H1 (cell line): ENCODE data around the gene S100A8. TPM values are rescaled to one million over a fixed set of nuclear protein-coding genes. Genes with fewer than 3 reads are reported as not detected.

Experiments used
- CTCF ChIA-PET: fragments of 300-600 bp; sonication (Branson Sonifier 250); formaldehyde crosslinking; loops from one replicate; lab custom pipeline; 2021; ENCODE audit not compliant: partially characterized antibody; lab: Charles Lee
- POLR2A ChIA-PET: fragments of 300-600 bp; sonication (Branson Sonifier 250); formaldehyde crosslinking; loops from one replicate; lab custom pipeline; 2021; ENCODE audit warnings: inconsistent platforms; ENCODE audit not compliant: partially characterized antibody; lab: Charles Lee
- DNase-seq, 2 experiments: peaks; one replicate each; pipeline versions ENCODE4 v3.0.0 to v3.0.0-alpha.2; 2010 to 2022; ENCODE audit warnings: low spot score in 2 of 2, low read depth in 1 of 2, mixed read lengths in 1 of 2
- FAIRE-seq: peaks from 2 replicates; lab custom pipeline; 2011; peaks lifted over from hg19 to GRCh38; lab: Jason Lieb, UNC
- H2AFZ ChIP-seq: 2 replicates; pipeline ENCODE4 v1.8.1; 2012; ENCODE audit warnings: low read length, inconsistent platforms
- H2AK5ac ChIP-seq: 2 replicates; pipeline ENCODE4 v1.6.1; 2013; ENCODE audit warnings: low read depth, low read length
- H2BK120ac ChIP-seq: replicated peaks from 2 replicates; pipeline ENCODE3; 2013; ENCODE audit warnings: low read depth, low read length, inconsistent platforms
- H2BK12ac ChIP-seq: 2 replicates; pipeline ENCODE4 v1.6.1; 2013; ENCODE audit warnings: low read depth, low read length
- H2BK15ac ChIP-seq: 2 replicates; pipeline ENCODE4 v1.6.1; 2013; ENCODE audit warnings: low read length
- H2BK20ac ChIP-seq: 2 replicates; pipeline ENCODE4 v1.6.1; 2013; ENCODE audit warnings: low read length
- H2BK5ac ChIP-seq: 2 replicates; pipeline ENCODE4 v1.6.1; 2013; ENCODE audit warnings: low read depth, low read length
- H3K14ac ChIP-seq: 2 replicates; pipeline ENCODE4 v1.6.1; 2013; ENCODE audit warnings: inconsistent platforms; ENCODE audit not compliant: insufficient read length
- H3K18ac ChIP-seq: 2 replicates; pipeline ENCODE4 v1.6.1; 2013; ENCODE audit warnings: low read length; ENCODE audit errors: extremely low read depth
- H3K23ac ChIP-seq: 2 replicates; pipeline ENCODE4 v1.6.1; 2013; ENCODE audit warnings: inconsistent platforms; ENCODE audit not compliant: insufficient read length
- H3K23me2 ChIP-seq: 2 replicates; pipeline ENCODE4 v1.6.1; 2013; ENCODE audit warnings: low read depth, low read length
- H3K27ac ChIP-seq: 2 replicates; pipeline ENCODE4 v1.6.1; 2011; ENCODE audit warnings: low read depth, low read length, inconsistent platforms
- H3K27me3 ChIP-seq, 4 experiments: replicated peaks in 1 of 4; 1 replicate in 1 of 4; 2 replicates in 3 of 4; pipeline versions ENCODE4 v1.6.1 to v1.8.1; 2011 to 2013; ENCODE audit warnings: low read length in 3 of 4, mild to moderate bottlenecking in 3 of 4, inconsistent platforms in 2 of 4, mixed read lengths in 2 of 4, moderate library complexity in 1 of 4; ENCODE audit not compliant: control insufficient read depth in 3 of 4, insufficient read depth in 3 of 4; ENCODE audit errors: extremely low read depth in 1 of 4
- H3K36me3 ChIP-seq, 4 experiments: 2 replicates each; pipeline versions ENCODE4 v1.6.1 to v1.8.1; 2011 to 2013; ENCODE audit warnings: mild to moderate bottlenecking in 4 of 4, low read length in 3 of 4, moderate library complexity in 2 of 4, control low read depth in 1 of 4, inconsistent platforms in 1 of 4; ENCODE audit not compliant: insufficient read depth in 4 of 4, control insufficient read depth in 2 of 4
- H3K4ac ChIP-seq: replicated peaks from 2 replicates; pipeline ENCODE3; 2013; ENCODE audit warnings: low read length, low read depth, mixed read lengths, inconsistent platforms; ENCODE audit not compliant: insufficient read length
- H3K4me1 ChIP-seq, 4 experiments: replicated peaks in 1 of 4; 1 replicate in 1 of 4; 2 replicates in 3 of 4; pipeline versions ENCODE4 v1.6.1 to v1.8.1; 2011 to 2013; ENCODE audit warnings: low read length in 3 of 4, inconsistent platforms in 2 of 4, mixed read lengths in 1 of 4; ENCODE audit not compliant: insufficient read depth in 4 of 4, control insufficient read depth in 3 of 4
- H3K4me2 ChIP-seq, 2 experiments: 2 replicates each; pipeline versions ENCODE4 v1.6.1 to v1.8.1; 2011 to 2013; ENCODE audit warnings: low read depth in 2 of 2, low read length in 2 of 2, control low read depth in 1 of 2, inconsistent platforms in 1 of 2, mild to moderate bottlenecking in 1 of 2; ENCODE audit not compliant: insufficient read depth in 1 of 2
- H3K4me3 ChIP-seq, 4 experiments: fragments of 200-600, 300-600 bp in 1 of 4; sonication (generic), shearing (Covaris generic), sonication (Bioruptor Twin) in 1 of 4; 2 replicates each; pipeline versions ENCODE4 v1.5.1 to v1.8.1; 2011 to 2016; ENCODE audit warnings: low read length in 4 of 4, low read depth in 3 of 4, control low read depth in 2 of 4, inconsistent platforms in 2 of 4, mild to moderate bottlenecking in 2 of 4, mixed read lengths in 1 of 4, moderate library complexity in 1 of 4; ENCODE audit not compliant: insufficient read depth in 2 of 4; ENCODE audit errors: extremely low read depth in 1 of 4
- H3K56ac ChIP-seq: replicated peaks from 2 replicates; pipeline ENCODE3; 2013; ENCODE audit warnings: low read depth, mild to moderate bottlenecking, mixed read lengths, low read length, inconsistent platforms; ENCODE audit not compliant: insufficient read length
- H3K79me1 ChIP-seq: 2 replicates; pipeline ENCODE4 v1.6.1; 2013; ENCODE audit warnings: low read depth, low read length, control low read depth
- H3K79me2 ChIP-seq, 2 experiments: 2 replicates each; pipeline versions ENCODE4 v1.6.1 to v1.8.1; 2012 to 2013; ENCODE audit warnings: low read length in 2 of 2, mild to moderate bottlenecking in 2 of 2, inconsistent platforms in 1 of 2; ENCODE audit not compliant: insufficient read depth in 2 of 2, control insufficient read depth in 1 of 2
- H3K9ac ChIP-seq, 4 experiments: replicated peaks in 1 of 4; 1 replicate in 1 of 4; 2 replicates in 3 of 4; pipeline versions ENCODE4 v1.6.1 to v1.8.1; 2011 to 2013; ENCODE audit warnings: low read depth in 3 of 4, low read length in 3 of 4, control low read depth in 2 of 4, mild to moderate bottlenecking in 2 of 4, moderate library complexity in 2 of 4, inconsistent platforms in 1 of 4; ENCODE audit errors: extremely low read depth in 1 of 4
- H3K9me3 ChIP-seq, 2 experiments: 2 replicates each; pipeline versions ENCODE4 v1.6.1 to v1.8.1; 2012 to 2013; ENCODE audit warnings: mild to moderate bottlenecking in 2 of 2, moderate library complexity in 2 of 2, control low read depth in 1 of 2, inconsistent platforms in 1 of 2, low read depth in 1 of 2, low read length in 1 of 2, mixed read lengths in 1 of 2; ENCODE audit not compliant: insufficient read depth in 2 of 2
- H4K20me1 ChIP-seq, 2 experiments: replicated peaks in 1 of 2; 2 replicates each; pipeline versions ENCODE3 to v1.8.1; 2011 to 2013; ENCODE audit warnings: inconsistent platforms in 2 of 2, low read length in 2 of 2, mild to moderate bottlenecking in 1 of 2; ENCODE audit not compliant: insufficient read depth in 2 of 2, control insufficient read depth in 1 of 2
- H4K5ac ChIP-seq: 2 replicates; pipeline ENCODE4 v1.6.1; 2013; ENCODE audit warnings: low read length, low read depth, mixed read lengths, inconsistent platforms; ENCODE audit not compliant: insufficient read length
- H4K8ac ChIP-seq: 2 replicates; pipeline ENCODE4 v1.8.0; 2013; ENCODE audit warnings: mild to moderate bottlenecking, moderate library complexity, low read length, inconsistent platforms; ENCODE audit not compliant: insufficient read depth; ENCODE audit errors: extremely low read depth
- H4K91ac ChIP-seq: replicated peaks from 2 replicates; pipeline ENCODE3; 2013; ENCODE audit warnings: low read length, mixed read lengths, inconsistent platforms; ENCODE audit not compliant: insufficient read length
- ATF3 ChIP-seq: IDR thresholded peaks from 2 replicates; pipeline ENCODE4 v1.6.1; 2011; ENCODE audit warnings: low read depth, mild to moderate bottlenecking, low read length; ENCODE audit not compliant: insufficient read depth
- BRCA1 ChIP-seq: IDR thresholded peaks from 2 replicates; pipeline ENCODE4 v1.6.1; 2012; ENCODE audit warnings: low read depth, low read length, improper control_type of control experiment
- CEBPB ChIP-seq: IDR thresholded peaks from 2 replicates; pipeline ENCODE4 v1.6.1; 2012; ENCODE audit warnings: low read depth, low read length
- GABPA ChIP-seq: IDR thresholded peaks from 2 replicates; pipeline ENCODE4 v1.6.1; 2011; ENCODE audit warnings: mild to moderate bottlenecking, low read length, moderate library complexity, borderline replicate concordance; ENCODE audit not compliant: insufficient read depth
- NRF1 ChIP-seq: IDR thresholded peaks from 2 replicates; pipeline ENCODE4 v1.6.1; 2011; ENCODE audit warnings: mild to moderate bottlenecking, low read depth, low read length, improper control_type of control experiment
- RFX5 ChIP-seq: IDR thresholded peaks from 2 replicates; pipeline ENCODE4 v1.6.1; 2011; ENCODE audit warnings: low read depth, low read length, improper control_type of control experiment, borderline replicate concordance
- RXRA ChIP-seq: IDR thresholded peaks from 2 replicates; pipeline ENCODE4 v1.6.1; 2011; ENCODE audit warnings: low read depth, mild to moderate bottlenecking, low read length, moderate library complexity; ENCODE audit not compliant: insufficient read depth
- SIX5 ChIP-seq: IDR thresholded peaks from 2 replicates; pipeline ENCODE4 v1.6.1; 2011; ENCODE audit warnings: mild to moderate bottlenecking, low read depth, low read length
- SP1 ChIP-seq: IDR thresholded peaks from 2 replicates; pipeline ENCODE4 v1.6.1; 2011; ENCODE audit warnings: low read depth, low read length
- TBP ChIP-seq: IDR thresholded peaks from 2 replicates; pipeline ENCODE4 v1.6.1; 2011; ENCODE audit warnings: low read depth, low read length, improper control_type of control experiment
- WGBS, 2 experiments: shearing (Covaris generic) in 1 of 2; methylation state at CpG; one replicate each; pipeline versions ENCODE4 v1.1.6 to v1.1.7; 2013 to 2015; ENCODE audit warnings: low lambda C conversion rate in 2 of 2, mixed read lengths in 2 of 2, inconsistent platforms in 1 of 2, low coverage in 1 of 2, missing lambda C conversion rate in 1 of 2; ENCODE audit not compliant: insufficient replicate concordance in 2 of 2, insufficient coverage in 1 of 2, insufficient read length in 1 of 2; ENCODE audit errors: extremely low coverage in 1 of 2, missing lambda C conversion rate in 1 of 2; 5-methylcytosine and 5-hydroxymethylcytosine counted together
- polyA plus RNA-seq, 7 experiments: library from polyadenylated mRNA; depleted of rRNA in 3 of 7; stranded (reverse) in 5 of 7; unstranded in 2 of 7; fragments of >200 nt in 5 of 7; fragments of 200-250 nt in 2 of 7; gene quantifications; 1 replicate in 5 of 7; 2 replicates in 1 of 7; 4 replicates in 1 of 7; pipeline versions ENCODE4 v1.2.1 to v1.2.3, GENCODE V29; 2011 to 2013; ENCODE audit warnings: missing spikeins in 2 of 7, mixed read lengths in 2 of 7
- total RNA-seq: library from RNA; stranded (reverse); fragmentation: NEBNext Ultra II Directional; extraction: Animal tissue kit (Norgen Biotek cat#: 25700); gene quantifications from 2 replicates; pipeline ENCODE4 v1.2.1, GENCODE V29; 2021
- TF ChIP-seq, protein P1 (sequence below): IDR thresholded peaks from 2 replicates; pipeline ENCODE4 v1.6.1; 2012; ENCODE audit warnings: low read length, inconsistent platforms
- TF ChIP-seq, protein P2 (sequence below): IDR thresholded peaks from 2 replicates; pipeline ENCODE4 v1.6.1; 2012; ENCODE audit warnings: inconsistent platforms

S100A8 gene
- total and polyA plus RNA-seq, 2 of the 8 experiments (the other 6 are each of a cell fraction or from before 2014, with no cell fraction given), result not detected

DNA sequence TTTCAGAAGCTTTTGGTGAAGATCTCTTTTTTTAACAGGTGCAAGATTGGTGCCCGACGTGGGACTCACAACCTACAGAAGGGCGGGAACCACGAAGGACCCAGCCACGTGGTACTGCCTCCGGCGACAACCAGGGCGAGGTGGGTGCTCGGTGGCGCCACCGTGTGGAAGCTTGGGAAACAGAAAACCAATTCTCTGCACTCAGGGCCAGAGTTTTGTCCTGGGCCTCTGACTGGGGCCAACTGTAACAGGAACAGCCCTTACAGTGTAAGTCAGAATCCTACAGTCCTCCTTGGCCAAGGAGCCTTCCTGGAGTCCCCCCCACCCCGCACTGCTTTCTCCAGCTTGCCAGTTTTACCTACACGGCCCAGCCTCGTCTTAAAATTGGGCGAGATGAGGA, 13.9 kb upstream of the S100A8 start:
- Histone ChIP-seq H4K5ac (no peak overlapping the region), H3K9ac (no peak overlapping the region), H3K56ac (no peak overlapping the region), H4K8ac (no peak overlapping the region), H3K9me3 (peaks cover 2 to 3% of the 10 kb centered on the region in 2 experiments; a peak in 1 of 4 replicates), H3K4me1 (no peaks in the 10 kb centered on the region; a peak in 1 of 7 replicates), H3K18ac (no peak overlapping the region), H3K4me3 (no peak overlapping the region), H4K91ac (no peak overlapping the region), H3K14ac (no peak overlapping the region), H3K27me3 (peaks cover 0 to 11% (median 8%) of the 10 kb centered on the region in 4 experiments; a peak in 6 of 7 replicates), H3K4ac (no peak overlapping the region), H2BK12ac (no peak overlapping the region), H4K20me1 (no peaks in the 10 kb centered on the region), H3K36me3 (no peaks in the 10 kb centered on the region), H3K79me1 (no peaks in the 10 kb centered on the region), H3K79me2 (no peaks in the 10 kb centered on the region), H3K23me2 (no peaks in the 10 kb centered on the region; the same call in 1 of the 2 replicates), H2BK20ac (no peak overlapping the region), H2BK15ac (no peak overlapping the region), H3K23ac (no peak overlapping the region), H2BK120ac (no peak overlapping the region), H3K4me2 (no peak overlapping the region), H3K27ac (no peak overlapping the region), H2AFZ (no peak overlapping the region), H2BK5ac (no peak overlapping the region), H2AK5ac (no peak overlapping the region)
- 50% methylated on average over 15 of the region's 15 CpGs; no CpG with 5 or more reads in 1 of the 2 experiments for WGBS, 2 experiments
- ChIA-PET POLR2A (no interaction called here), CTCF (interaction anchor here (0.8 to 4.7 kb wide), 13 partner anchors 10 to 164 kb away, joined by 3 to 50 read pairs (median 4); partner anchors contain the start of gene S100A9)
- FAIRE-seq (no peak), DNase-seq (peak; percentile 19 to 86)
- TF ChIP-seq, protein P1, sequence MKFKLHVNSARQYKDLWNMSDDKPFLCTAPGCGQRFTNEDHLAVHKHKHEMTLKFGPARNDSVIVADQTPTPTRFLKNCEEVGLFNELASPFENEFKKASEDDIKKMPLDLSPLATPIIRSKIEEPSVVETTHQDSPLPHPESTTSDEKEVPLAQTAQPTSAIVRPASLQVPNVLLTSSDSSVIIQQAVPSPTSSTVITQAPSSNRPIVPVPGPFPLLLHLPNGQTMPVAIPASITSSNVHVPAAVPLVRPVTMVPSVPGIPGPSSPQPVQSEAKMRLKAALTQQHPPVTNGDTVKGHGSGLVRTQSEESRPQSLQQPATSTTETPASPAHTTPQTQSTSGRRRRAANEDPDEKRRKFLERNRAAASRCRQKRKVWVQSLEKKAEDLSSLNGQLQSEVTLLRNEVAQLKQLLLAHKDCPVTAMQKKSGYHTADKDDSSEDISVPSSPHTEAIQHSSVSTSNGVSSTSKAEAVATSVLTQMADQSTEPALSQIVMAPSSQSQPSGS, result no peak
- TF ChIP-seq, protein P2, sequence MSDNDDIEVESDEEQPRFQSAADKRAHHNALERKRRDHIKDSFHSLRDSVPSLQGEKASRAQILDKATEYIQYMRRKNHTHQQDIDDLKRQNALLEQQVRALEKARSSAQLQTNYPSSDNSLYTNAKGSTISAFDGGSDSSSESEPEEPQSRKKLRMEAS, result peak; percentile 99
- TF ChIP-seq SIX5, result no peak
- no peak for TF ChIP-seq GABPA
- no peak for TF ChIP-seq ATF3
- TF ChIP-seq TBP, result no peak
- no peak for TF ChIP-seq CEBPB
- TF ChIP-seq SP1, result no peak
- no peak for TF ChIP-seq BRCA1
- TF ChIP-seq RFX5, result no peak
- TF ChIP-seq RXRA, result no peak
- no peak for TF ChIP-seq NRF1
